ENCODE measurements around the gene MPHOSPH10. TPM values are rescaled to one million over a fixed set of nuclear protein-coding genes. Genes with fewer than 3 reads are reported as not detected.

Gene MPHOSPH10
- total and polyA plus RNA-seq, 10 of the 15 experiments (the other 5 are each of a cell fraction or from before 2014, with no cell fraction given), result 23.8 to 56.8 (median 41.3) TPM

DNA sequence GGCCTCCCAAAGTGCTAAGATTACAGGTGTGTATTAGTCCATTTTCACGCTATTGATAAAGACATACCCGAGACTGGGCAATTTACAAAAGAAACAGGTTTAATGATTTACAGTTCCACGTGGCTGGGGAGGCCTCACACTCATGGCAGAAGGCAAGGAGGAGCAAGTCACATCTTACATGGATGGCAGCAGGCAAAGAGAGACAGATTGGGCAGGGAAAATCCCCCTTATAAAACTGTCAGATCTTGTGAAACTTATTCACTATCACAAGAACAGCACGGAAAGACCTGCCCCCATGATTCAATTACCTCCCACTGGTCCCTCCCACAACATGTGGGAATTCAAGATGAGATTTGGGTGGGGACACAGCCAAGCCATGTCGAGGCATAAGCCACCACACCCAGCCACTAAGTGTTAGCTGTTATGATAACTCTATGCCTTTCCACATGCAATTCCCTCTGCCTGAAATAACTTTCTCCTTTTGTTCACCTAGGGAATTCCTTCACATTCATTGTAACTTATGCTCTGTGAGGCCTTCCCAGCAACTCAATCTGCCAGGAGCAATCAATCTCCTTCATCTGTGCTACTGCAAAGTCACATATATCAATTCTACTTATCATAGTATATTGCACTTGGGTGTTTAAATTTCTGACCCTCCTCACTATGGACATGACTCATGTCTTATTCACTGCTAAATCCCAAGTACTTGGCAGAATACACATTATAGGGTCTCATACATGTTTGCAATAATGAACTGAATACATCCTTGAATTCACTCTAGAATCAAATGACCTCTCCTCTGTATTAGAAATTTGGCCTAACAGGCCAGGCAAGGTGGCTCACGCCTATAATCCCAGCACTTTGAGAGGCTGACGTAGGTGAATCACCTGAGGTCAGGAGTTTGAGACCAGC, 7.8 kb upstream of the MPHOSPH10 start:
- BruUV-seq (replicated peaks), result no TSS peak
- no peak for FAIRE-seq
- no peaks in the 10 kb centered on the region for H3K27me3 ChIP-seq (replicated peaks in 1 of 2; ENCODE audit: control insufficient read depth in 2 of 2, insufficient read depth in 2 of 2, low read length in 1 of 2)
- ATAC-seq, result no peak
- ChIA-PET RAD21 (ENCODE audit: unreplicated experiment) (no interaction called here), POLR2A (no interaction called here), CTCF (interaction anchor here (1.2 kb wide), 1 partner anchor 33 kb away, joined by 3 read pairs; no protein-coding TSS in a partner anchor), SMC1A (ENCODE audit: uncharacterized antibody, unreplicated experiment) (no interaction called here)
- H3K79me2 ChIP-seq (ENCODE audit: control insufficient read depth, insufficient read depth, low read length), result peaks cover 5% of the 10 kb centered on the region
- H3K27ac ChIP-seq (ENCODE audit: control insufficient read depth, insufficient read depth), result no peak overlapping the region
- no peak for TF ChIP-seq RFX5 (IDR thresholded peaks at IDR 0.05; ENCODE audit: low read depth, low read length)
- TF ChIP-seq BRCA1 (IDR thresholded peaks at IDR 0.05; ENCODE audit: low read depth, low read length), result no peak
- TF ChIP-seq KAT2A (conservative IDR thresholded peaks at IDR 0.05; ENCODE audit: control insufficient read depth, low read depth, low read length), result no peak
- no peak for TF ChIP-seq TCF7 (IDR thresholded peaks at IDR 0.05; ENCODE audit: borderline replicate concordance)
- TF ChIP-seq SMARCA5 (IDR thresholded peaks at IDR 0.05), result no peak
- TF ChIP-seq TBL1XR1 (IDR thresholded peaks at IDR 0.05; ENCODE audit: low read depth, low read length), result no peak
- no peak for TF ChIP-seq SMAD5 (IDR thresholded peaks at IDR 0.05; ENCODE audit: low read depth)
- TF ChIP-seq, protein P1, sequence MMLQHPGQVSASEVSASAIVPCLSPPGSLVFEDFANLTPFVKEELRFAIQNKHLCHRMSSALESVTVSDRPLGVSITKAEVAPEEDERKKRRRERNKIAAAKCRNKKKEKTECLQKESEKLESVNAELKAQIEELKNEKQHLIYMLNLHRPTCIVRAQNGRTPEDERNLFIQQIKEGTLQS (IDR thresholded peaks at IDR 0.05; ENCODE audit: borderline replicate concordance, extremely low read depth, low read depth, low read length), result no peak
- H3K4me3 ChIP-seq, result no peak overlapping the region
- no peak overlapping the region for H3K4me2 ChIP-seq (ENCODE audit: control insufficient read depth, insufficient read depth)
- H3K36me3 ChIP-seq (ENCODE audit: control insufficient read depth in 2 of 2, insufficient read depth in 2 of 2, low read length in 1 of 2), result peaks cover 1 to 16% of the 10 kb centered on the region in 2 experiments; a peak in 3 of 4 replicates
- no peaks in the 10 kb centered on the region for H3K4me1 ChIP-seq (ENCODE audit: control insufficient read depth, insufficient read depth, low read length)
- no peak overlapping the region for H2AFZ ChIP-seq (ENCODE audit: control insufficient read depth, low read depth, low read length)
- 95% methylated on average over 7 of the region's 7 CpGs for WGBS (ENCODE audit: insufficient coverage, insufficient replicate concordance, low lambda C conversion rate, missing lambda C conversion rate)
- in situ Hi-C loops (cut with MboI) (no loop called here), intact Hi-C loops (cut with micrococcal nuclease; ENCODE audit: unreplicated experiment) (no loop called here)
- DNase-seq (ENCODE audit: low read depth, low spot score), result no peak
- H3K9me3 ChIP-seq (replicated peaks; ENCODE audit: control insufficient read depth, insufficient read depth, low read length), result no peaks in the 10 kb centered on the region
- H3K9ac ChIP-seq (ENCODE audit: control insufficient read depth, insufficient read depth, low read length), result no peak overlapping the region
- no peaks in the 10 kb centered on the region for H4K20me1 ChIP-seq (ENCODE audit: control insufficient read depth, insufficient read depth)
